KBM-7 (cell line): ENCODE results near the gene PML.

Experiments
- DNase-seq: peaks from one replicate; pipeline ENCODE4 v3.0.0-alpha.2; 2015
- in situ Hi-C: fragments of 300-500 bp; cut with MboI; formaldehyde crosslinking; loops from 2 replicates; pipeline ENCODE4 v1.14.3; 2020; ENCODE audit warnings: low sequenced_read_pairs, low pct_unique_long_range_greater_than_20kb, mixed read lengths

Gene PML

DNA sequence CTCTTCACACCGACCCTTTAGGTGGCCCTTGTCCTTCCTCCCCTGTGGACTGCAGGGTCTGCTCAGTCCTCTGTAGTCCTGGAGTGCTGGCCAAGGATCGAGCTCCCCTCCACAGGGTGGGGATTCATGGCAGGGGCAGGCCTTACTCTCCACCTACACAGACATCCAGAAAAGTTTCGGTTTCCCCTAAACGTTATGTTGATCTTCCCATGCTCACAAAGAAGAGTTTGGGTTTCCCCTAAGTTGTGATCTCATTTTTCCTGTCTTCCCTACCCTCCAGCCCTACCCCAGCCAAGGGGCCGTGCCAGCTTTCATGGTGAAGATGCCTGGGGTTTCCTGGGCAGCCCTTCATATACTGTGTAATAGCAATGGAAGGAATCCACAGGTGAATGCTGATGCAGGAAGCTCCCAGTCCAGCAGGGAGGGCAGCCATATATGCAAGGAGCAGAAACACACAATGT is 12.7 kb upstream of the PML start:
- no peak for DNase-seq
- in situ Hi-C loops: no loop called here

DNA sequence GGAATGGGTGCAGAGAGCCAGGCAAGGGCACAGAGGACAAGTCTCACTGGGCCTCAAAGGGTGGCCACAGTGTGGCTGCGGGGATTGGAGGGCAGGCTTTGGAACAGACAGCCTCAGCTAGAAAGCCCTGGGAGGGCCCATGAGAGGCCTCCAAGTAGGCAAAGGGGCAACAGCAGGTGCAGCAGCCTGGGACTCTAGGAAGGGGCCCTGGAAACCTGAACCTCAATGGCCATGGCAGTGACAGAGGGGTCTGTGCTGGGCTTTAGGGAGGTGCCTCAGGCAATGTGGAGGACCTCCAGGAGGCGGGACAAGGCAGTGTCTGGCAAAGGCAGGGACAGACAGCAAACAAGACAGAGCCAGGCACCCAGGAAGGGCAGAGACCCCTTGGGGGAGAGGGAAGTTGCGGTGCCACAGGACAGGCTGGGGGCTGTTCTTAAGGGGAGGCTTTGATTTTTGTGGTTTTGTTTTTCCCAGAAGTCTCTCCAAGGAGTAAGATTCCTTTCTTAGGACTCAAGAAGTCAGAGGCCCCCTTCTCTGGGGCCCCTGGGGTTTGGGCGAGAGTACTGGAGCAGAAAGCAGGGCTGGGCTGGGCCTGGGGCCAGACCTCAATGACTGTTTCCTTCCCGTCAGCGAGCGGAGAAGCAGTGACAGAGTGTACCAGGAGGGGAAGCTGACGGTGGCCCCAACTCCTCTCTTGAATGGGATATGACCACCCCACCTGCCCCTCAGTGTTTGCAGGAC is 12.1 kb upstream of the PML start:
- in situ Hi-C loops: no loop called here
- peak; percentile 90 for DNase-seq

DNA sequence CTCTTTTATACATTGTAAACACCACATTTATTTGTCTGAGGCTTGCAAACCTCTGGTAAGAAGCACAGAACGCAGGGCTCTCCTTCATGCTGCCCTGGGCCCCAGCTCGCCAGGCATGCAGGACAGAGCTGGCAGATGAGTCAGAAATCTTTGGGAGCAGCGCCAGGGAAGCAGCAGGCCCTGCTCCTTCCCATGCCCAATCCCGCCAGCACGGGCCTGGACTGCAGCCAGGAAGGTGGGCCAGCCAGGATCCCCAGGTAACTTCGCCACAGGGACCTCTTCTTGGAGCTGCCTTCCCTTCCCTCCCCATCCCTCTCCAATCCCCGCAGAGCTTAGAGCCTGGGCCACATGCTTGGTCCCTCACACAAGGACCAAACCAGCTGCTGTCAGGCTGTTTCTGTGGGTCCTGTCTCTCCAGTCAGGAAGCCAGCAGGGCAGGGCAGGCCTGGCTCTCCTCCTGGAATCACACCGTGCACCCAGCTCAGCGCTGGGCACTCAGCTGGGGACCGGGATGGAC is 11.2 kb upstream of the PML start:
- in situ Hi-C loops: no loop called here

DNA sequence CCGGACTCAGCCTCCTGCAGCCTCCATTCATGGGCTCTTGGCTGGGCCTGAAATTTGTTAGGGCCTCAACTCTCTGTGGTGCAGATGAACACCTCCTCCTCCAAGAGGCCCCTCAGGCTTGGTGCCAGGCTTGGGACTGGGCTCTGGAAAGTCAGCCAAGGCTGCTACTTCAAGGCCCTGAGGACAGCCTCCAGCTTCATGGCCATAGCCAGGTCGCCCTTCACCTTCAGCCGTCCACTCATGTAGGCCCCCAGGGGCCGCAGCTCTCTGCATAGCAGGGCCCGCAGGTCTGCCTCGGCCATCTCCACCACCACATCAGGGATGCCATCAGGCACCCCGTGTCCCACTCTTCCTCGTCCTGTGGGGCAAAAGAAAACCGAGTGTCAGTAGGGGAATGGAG is 10.7 kb upstream of the PML start:
- in situ Hi-C loops: no loop called here
- DNase-seq: no peak

More for the DNA sequence above, 11.2 kb upstream of the PML start:
- DNase-seq: no peak

DNA sequence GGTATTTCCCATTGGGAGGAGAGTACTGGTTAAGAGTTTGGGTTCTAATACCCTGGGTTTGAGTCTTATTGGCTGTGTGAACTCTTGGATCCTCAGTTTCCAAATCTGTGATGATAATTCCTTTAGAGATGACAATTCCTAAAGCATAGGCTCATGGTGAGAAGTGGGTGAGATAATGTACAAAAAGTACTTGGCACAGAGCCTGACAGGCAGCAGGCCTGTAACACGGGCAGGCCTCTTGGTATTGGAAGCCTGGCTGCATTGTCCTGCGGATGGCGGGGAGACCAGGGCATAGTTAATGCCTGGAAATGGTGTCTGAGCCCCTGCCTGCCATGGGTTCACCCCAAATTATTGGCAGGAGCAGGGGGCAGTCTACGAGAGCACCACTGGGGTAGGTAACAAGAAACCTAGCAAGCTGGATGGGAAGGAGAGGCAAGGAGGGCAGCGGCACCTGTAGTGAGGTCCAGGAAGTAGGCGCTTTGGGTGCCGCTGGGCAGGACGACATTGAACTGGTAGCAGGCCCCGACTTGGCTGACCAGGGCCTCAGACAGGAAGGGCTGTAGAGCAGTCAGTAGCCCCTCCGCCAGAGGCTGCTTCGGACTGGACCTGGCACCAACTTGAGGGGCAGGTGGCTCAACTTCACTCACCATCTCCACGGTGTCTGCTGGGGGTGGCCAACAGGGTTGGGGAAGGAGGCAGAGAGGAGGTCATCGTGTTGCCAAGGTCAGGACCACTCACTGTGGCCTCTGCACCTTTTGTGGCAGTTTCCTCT is 10.1 kb upstream of the PML start:
- no peak for DNase-seq
- in situ Hi-C loops: no loop called here

DNA sequence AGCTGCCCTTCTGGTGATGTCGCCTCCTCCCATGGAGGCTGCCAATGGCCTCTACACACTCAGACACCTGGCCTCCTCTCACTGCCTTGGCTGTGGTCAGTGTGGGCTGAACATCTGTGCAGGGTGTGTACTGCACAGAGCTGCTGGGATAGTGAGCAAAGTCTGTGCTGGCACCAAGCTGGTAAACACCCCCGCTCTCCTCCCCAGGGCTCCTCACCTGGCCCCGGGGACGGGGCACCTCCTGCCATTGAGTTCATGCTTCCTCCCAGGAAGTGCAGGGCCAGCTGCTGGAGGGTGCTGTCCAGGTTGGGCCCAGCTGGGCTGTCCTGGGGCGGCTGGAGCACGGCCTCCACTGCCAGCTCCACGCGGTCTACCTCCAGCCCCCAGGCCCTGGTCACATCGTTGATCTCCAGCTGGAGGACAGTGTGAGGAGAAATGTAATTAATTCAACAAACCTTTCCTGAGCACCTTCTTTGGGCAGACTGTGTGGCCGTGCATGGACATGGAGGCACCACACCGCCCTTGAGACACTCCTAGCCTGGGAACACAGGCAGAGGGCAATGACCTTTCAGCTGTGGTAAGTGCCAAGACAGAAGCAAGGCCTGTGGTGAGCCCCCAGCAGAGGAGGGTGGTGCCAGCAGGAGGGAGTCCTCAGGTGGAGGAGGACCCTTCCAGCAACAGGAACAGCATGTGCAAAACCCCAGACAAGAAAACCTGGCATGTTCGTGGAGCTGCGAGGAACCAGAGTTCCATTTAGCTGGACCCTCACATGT is 9.2 kb upstream of the PML start:
- in situ Hi-C loops: no loop called here
- DNase-seq: peak; percentile 49

DNA sequence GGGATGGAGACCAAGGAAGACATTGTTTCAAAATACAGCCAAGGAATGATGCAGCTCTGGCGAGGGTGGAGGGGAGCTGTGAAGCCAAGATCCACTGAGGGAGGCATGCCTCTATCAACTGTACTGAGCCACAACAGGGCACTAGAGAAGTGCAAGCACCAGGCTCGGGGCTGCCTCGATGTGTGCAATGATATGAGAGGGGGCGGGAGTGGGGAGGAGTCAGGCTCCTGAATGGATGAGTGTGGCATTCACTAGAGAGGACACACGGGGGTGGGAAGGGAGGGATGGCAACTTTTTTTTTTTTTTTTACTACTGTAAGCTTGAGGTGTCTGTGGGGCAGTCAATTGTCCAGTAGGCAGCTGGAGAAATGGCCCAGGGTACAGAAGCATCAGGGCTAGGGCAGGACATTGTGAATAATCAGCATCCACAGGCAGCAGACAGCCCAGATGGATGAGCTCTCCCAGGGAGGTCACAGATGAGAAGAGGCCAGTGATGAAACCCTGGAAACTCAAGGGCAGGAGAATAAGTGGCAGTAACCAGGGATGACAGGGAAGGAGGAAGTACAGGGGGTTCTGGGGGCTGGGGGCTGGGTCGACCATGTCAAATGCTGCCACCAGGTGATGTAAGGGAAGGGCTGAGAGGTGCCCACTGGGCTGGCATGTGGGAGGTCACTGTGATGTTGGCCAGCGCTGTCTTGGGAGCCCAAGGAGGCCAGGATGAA is 8.3 kb upstream of the PML start:
- in situ Hi-C loops: no loop called here

DNA sequence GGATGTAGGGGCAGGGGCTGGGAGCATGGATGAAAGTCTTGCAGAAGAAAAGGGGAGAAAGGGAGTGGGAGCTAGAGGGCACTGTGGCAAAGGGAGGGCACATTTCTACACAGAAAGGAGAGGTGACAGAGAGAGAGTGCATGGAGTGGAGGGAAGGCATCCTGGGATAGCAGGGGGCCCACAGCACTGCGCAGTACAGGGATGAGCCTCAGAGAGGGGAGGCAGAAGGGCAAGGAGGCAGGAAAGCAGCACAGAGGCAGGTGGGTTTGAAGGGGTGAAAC is 7.8 kb upstream of the PML start:
- in situ Hi-C loops: no loop called here
- DNase-seq: no peak

More for the DNA sequence above, 8.3 kb upstream of the PML start:
- no peak for DNase-seq

DNA sequence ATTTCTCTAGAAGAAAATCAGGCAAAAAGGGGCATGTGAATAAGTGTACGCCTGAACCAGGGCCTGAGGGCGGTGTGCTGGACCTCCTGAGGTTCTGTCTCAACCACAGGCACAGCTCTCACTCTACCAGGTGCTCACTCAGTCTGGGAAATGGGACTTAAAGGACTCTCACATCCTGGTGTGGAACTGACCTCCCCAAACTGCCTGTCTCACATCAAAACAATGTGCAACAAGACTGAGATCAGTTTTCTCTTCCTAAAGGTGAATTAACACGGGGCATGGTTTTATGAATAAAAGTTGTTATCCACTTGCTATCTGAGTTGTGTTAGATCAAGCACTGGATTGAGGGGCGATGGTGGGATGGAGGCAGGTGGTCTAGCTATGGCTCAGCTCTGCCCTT is 7.3 kb upstream of the PML start:
- no peak for DNase-seq
- in situ Hi-C loops: no loop called here

DNA sequence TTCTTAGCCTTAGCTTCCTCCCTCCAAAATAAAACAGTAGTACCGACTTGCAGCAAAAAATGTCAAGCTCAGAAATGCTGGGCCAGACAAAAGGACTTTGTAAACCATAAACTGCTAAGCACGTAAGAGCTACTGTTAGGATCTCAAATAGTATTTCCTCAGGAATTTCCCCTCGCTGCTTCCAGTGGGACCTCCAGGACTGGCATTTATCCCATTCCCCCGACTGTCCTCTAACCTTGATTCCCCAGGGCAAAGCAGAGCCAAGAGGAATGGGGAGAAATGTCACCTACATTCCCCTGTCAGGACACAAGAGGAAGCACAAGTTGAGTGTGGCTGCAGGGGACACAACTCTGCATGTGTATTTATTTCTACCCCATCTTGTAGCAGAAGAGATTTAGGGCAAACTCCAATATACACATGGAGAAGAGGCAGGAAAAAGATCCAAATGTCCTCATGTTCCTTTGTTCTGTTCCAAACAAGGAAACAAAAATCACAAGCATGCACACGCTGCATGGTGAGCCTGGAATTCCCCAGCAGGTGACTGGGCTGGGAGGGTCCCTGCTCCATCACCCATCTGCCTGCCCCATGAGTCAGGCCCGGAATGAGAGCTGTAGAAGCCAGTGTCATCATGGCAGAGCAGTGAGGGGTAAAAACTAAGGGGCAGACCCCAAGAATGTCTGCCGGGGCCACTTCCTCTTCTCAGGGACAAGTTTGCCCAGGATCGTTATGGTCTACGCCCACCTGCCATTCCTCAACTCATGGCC is 6.7 kb upstream of the PML start:
- in situ Hi-C loops: no loop called here
- peak; percentile 46 for DNase-seq

DNA sequence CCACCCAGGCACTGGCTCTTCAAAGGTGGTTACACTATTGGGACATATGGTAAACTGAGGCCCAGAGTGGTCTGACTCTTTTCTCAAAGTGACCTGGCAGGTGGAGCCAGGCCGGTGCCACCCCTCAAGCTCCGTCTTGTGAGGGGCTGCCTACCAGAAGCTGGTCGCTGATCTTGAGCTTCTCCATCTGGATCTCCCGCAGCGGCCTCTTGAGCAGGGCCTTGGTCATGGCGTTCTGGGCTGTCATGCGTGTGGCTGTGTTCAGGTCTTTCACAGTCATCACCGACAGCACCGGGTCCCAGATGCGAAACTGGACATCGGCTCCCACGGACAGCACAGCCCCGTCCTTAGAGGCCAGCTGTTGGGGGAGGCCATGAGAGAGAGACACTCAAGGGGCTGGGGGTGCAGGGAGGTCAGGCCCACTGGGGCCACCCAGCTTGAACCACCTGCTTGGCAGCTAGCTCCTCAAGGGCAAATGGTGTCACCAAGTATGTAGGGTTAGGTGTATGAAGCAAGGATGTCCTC is 6.0 kb upstream of the PML start:
- in situ Hi-C loops: no loop called here

DNA sequence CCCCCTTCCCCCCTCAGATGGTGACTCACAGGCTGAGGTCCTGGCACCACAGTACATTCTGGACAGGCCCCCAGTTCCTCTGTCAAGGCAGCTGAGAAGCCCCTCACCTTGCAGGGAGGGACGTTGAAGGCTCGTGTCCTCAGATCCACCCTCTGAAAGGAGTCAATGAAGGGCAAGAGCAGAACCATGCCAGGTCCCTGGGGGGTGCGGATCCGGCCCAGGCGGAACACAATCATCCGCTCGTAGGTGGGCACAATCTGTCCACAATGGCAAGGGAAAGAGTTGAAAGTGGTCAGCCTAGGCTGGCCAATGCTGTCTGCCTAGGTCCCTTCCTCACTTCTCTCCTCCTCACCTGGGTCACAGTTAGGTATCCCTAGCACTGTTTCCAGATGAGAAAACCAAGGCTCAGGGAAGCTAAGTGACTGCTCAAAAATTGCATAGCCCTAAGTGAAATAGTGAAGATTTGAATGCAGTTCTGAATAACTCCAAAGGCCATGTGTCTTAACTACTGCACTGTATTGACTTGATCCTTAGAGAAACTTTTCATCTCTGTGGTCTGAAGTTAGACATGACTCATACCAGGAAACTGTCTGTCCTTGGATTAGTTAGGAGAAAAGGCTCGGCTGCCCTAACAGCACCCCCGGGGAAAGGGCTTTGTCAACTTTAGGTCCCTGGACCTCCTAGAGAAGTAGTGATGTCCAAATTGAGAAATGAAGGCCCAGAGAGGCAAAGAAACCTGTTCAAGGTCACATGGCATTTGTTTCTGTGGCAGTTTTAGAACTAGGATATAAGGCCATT is 5.3 kb upstream of the PML start:
- DNase-seq: no peak
- in situ Hi-C loops: no loop called here

More for the DNA sequence above, 6.0 kb upstream of the PML start:
- DNase-seq: no peak

DNA sequence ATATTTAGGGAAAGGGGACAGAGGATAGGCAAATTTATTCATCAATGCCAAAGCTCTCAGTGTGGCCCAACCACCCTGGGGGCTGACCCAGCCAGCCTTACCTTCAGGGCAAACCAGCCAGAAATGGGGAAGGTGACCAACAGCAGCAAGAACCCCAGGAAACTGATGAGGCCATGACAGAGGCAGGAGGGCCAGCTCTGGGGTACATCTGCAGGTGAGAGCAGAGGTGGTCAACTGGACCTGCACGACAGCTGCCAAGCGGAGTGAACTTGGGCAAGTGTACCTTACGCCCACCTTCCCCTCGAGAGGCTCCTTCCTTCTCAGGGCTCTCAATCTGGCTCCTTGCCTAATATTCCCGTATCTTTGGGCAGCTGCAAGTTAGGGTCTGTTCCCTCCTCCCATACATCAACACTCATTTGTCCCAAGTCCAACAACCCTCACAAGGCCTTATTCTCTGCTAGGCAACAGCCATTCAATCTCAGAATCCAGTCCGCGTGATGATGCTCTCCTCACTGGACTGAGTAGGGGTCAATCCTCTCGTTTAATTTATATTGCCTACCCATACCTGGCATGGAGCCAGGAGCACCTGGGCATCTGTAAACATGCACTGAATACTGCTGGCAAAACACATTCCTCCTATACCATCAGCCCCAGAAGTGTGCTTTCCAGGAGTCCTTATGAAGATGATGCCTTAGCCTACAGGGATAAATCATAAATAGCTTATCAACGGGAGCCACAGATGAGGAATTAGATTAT is 4.1 kb upstream of the PML start:
- DNase-seq: no peak
- in situ Hi-C loops: no loop called here

DNA sequence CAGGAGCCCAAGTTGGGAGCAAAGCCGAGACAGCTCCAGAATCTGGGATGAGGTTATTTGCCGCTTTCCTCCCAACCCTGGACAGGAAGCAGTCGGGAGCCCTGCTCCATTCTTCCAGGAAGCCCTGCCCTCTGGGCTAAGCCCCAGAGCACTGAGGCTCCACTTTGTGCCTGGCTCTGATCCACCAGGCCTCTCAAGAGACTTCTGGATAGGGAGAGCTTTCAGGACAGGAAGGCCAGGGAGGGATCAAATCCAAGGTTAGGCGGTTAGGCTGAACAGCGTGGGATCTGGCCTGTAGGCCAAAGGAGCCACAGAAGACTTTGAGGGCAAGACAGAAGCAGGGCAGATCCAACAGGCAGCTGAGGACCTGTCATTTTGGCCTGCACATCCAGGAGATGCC is 3.3 kb upstream of the PML start:
- no peak for DNase-seq
- in situ Hi-C loops: no loop called here

DNA sequence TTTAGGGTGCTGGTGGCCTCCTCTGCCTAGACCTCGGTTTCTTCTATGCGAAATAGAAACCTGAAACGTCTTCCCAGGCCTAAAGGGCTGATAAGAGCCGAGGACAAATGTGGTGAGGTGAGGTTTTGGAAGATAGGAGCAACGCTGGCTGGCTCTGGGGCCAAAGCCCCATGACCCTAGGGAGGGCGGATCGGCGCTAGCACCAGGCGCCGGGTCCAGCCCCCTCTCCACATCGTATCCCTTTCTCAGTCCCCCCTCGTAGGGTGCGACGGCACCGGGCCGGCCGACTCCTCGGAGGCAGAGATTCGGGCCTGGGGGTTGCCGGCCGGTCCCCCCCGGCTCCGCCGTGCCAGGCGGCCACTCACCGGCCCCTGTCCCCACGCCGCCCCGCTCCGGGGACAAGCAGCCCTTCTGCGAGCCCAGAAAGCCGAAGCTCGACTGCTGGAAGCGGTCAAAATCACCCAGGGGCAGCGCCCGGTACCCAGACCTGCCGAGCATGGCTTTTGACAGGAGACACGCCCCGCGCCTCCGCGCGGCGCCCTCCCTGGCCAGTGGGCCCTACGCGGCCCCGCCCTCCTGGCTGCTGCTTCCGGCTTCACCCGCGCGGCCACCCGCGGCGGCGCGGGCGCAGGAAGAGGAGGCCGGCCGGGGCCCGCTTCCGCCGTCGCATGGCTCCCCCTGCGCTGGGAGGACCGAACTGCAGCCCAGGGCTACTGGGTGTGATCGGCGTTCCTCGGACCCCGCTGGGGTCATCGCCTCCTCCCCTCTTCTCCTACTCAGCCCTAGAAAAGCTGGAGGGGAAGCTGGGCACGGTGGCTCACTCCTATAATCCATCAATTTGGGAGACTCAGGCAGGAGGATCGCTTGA is 2.6 kb upstream of the PML start, which contains the start of gene STOML1:
TSS of gene STOML1 (minus strand) at position 570 of the 868 bp plus-strand sequence. CDS start at position 498, 72 bp downstream.
- DNase-seq: peak; percentile 99
- in situ Hi-C loops: no loop called here

DNA sequence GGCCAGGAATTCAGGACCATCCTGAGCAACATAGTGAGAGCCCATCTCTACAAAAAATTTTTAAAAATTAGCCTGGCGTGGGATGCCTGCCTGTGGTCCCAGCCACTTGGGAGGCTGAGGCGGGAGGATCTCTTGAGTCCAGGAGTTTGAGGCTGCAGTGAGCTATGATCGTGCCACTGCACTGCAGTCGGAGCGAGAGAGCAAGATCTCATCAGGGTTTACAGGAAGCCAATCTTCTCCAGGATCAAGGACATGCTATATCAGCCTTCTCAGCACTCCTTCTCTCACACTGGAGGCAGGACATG is 2.0 kb upstream of the PML start:
- in situ Hi-C loops: no loop called here
- DNase-seq: no peak
